GOT3 (cell line): ENCODE measurements around the gene IFNL3.

Source experiments
- DNase-seq: peaks from one replicate; lab custom pipeline; 2025; ENCODE audit warnings: mixed read lengths; lab: John Stamatoyannopoulos, UW

Gene IFNL3

DNA sequence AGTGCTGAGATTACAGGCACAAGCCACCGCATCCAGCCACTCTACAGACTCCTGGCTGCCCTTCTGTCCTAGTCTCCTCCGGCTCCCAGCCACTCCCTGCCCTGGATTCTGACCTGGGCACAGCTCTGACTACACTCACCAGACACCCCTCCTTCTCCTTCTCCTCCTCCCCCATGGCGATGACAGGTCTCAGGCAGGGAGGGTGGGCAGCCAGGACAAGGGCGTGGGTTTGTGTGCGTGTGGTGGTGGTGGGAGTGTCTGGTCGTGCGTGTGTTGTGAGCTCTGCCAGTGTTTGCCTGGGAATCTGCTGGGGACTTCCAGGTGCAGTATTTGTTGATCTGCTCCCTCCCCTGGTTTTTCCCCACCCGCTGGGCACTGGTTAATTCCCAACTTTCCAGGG, 51.0 kb downstream of the IFNL3 start:
- no peak for DNase-seq
